ENCODE results near the gene CCDC17. TPM values are rescaled to one million over a fixed set of nuclear protein-coding genes. Genes with fewer than 3 reads are reported as not detected.
A peak's percentile ranks its signal among the peaks of the same experiment; 100 is the strongest.

The CCDC17 gene
- total RNA-seq, 2 donors from 2014 or later = 2.5 to 5.1 TPM

DNA sequence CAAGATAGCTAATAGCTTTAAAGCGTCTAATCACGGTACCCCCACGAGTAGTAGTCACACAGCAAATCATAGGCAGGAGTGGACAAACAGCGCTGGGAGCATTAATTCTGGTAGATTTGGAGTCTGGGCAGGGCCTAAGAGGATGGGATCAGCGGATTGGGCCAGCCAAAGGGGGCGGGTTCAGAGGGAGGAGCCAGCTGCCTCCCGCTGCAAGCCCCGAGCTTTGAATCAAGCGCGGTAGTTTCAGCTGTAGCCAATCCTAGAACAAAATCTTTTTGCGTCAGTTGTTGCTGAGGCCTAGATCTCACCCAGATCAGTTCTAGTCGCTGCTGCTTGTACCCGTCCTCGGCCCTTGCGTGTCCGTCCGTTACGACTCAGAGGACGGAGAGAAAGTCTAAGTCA, 40.6 kb downstream of the CCDC17 start:
- Mint-ChIP-seq H3K9me3 (no peaks in the 10 kb centered on the region), H3K27ac (peak overlapping the region; percentile 100), H3K36me3 (ENCODE audit: low read depth) (peaks cover 7% of the 10 kb centered on the region), H3K27me3 (ENCODE audit: insufficient read depth) (no peaks in the 10 kb centered on the region), H3K4me1 (peaks cover 7% of the 10 kb centered on the region), H3K4me3 (peak overlapping the region; percentile 99)
- H3K9ac ChIP-seq (ENCODE audit: extremely low read depth, low read length, poor library complexity, severe bottlenecking) = peak overlapping the region; percentile 97
- H3K36me3 ChIP-seq (ENCODE audit: control insufficient read depth, insufficient read depth, low read length) = peaks cover 11% of the 10 kb centered on the region
- peak overlapping the region; percentile 89 for H3K4me3 ChIP-seq (ENCODE audit: low read length)
- no peak for TF ChIP-seq CTCF (conservative IDR thresholded peaks at IDR 0.05)
- peak overlapping the region; percentile 78 for H3K27ac ChIP-seq (ENCODE audit: low read depth, low read length)
- DNase-seq = peak; percentile 97
- H3K9me3 ChIP-seq (ENCODE audit: control insufficient read depth, low read length) = no peaks in the 10 kb centered on the region
- WGBS, 2 experiments (ENCODE audit: insufficient coverage in 1 of 2, insufficient read length in 1 of 2) = 1% methylated on average over 18 to 19 of the region's 19 CpGs
- H3K27me3 ChIP-seq (ENCODE audit: control insufficient read depth, insufficient read depth, low read length, poor library complexity, severe bottlenecking) = no peaks in the 10 kb centered on the region
- H3K4me1 ChIP-seq (ENCODE audit: control insufficient read depth, insufficient read depth, low read length) = no peaks in the 10 kb centered on the region

- H3K4me3 Mint-ChIP-seq = no peak overlapping the region
- H3K27me3 ChIP-seq (ENCODE audit: control insufficient read depth, insufficient read depth, low read length, poor library complexity, severe bottlenecking) = no peaks in the 10 kb centered on the region
- DNase-seq = peak; percentile 56
- no peaks in the 10 kb centered on the region for H3K9me3 ChIP-seq (ENCODE audit: control insufficient read depth, low read length)
- TF ChIP-seq CTCF (conservative IDR thresholded peaks at IDR 0.05) = no peak
- peaks cover 6% of the 10 kb centered on the region for H3K9me3 Mint-ChIP-seq
- H3K4me3 ChIP-seq (ENCODE audit: low read length) = no peak overlapping the region
- peak overlapping the region; percentile 62 for H3K27ac Mint-ChIP-seq
- H3K36me3 Mint-ChIP-seq (ENCODE audit: low read depth) = peaks cover 16% of the 10 kb centered on the region
- no peaks in the 10 kb centered on the region for H3K27me3 Mint-ChIP-seq (ENCODE audit: insufficient read depth)
- H3K9ac ChIP-seq (ENCODE audit: extremely low read depth, low read length, poor library complexity, severe bottlenecking) = no peak overlapping the region
- H3K27ac ChIP-seq (ENCODE audit: low read depth, low read length) = no peak overlapping the region
- peaks cover 19% of the 10 kb centered on the region for H3K36me3 ChIP-seq (ENCODE audit: control insufficient read depth, insufficient read depth, low read length)
- peaks cover 27% of the 10 kb centered on the region for H3K4me1 Mint-ChIP-seq
- 80 to 82% methylated on average over 5 to 7 of the region's 7 CpGs for WGBS, 2 experiments (ENCODE audit: insufficient coverage in 1 of 2, insufficient read length in 1 of 2)
- peaks cover 8% of the 10 kb centered on the region for H3K4me1 ChIP-seq (ENCODE audit: control insufficient read depth, insufficient read depth, low read length)
Observed at GRCh38 chr1:45574105-45574626, 49.7 kb downstream of the CCDC17 start.

- Mint-ChIP-seq H3K27ac (peak overlapping the region; percentile 62), H3K27me3 (ENCODE audit: insufficient read depth) (no peaks in the 10 kb centered on the region), H3K36me3 (ENCODE audit: low read depth) (peaks cover 22% of the 10 kb centered on the region), H3K4me1 (peaks cover 27% of the 10 kb centered on the region), H3K4me3 (no peak overlapping the region), H3K9me3 (peaks cover 6% of the 10 kb centered on the region)
- peaks cover 8% of the 10 kb centered on the region for H3K4me1 ChIP-seq (ENCODE audit: control insufficient read depth, insufficient read depth, low read length)
- TF ChIP-seq CTCF (conservative IDR thresholded peaks at IDR 0.05) = no peak
- peak; percentile 71 for DNase-seq
- no peak overlapping the region for H3K27ac ChIP-seq (ENCODE audit: low read depth, low read length)
- no peak overlapping the region for H3K4me3 ChIP-seq (ENCODE audit: low read length)
- H3K9ac ChIP-seq (ENCODE audit: extremely low read depth, low read length, poor library complexity, severe bottlenecking) = no peak overlapping the region
- 76% methylated on average over 3 of the region's 3 CpGs; no CpG with 5 or more reads in 1 of the 2 experiments for WGBS, 2 experiments (ENCODE audit: insufficient coverage in 1 of 2, insufficient read length in 1 of 2)
- H3K36me3 ChIP-seq (ENCODE audit: control insufficient read depth, insufficient read depth, low read length) = peaks cover 28% of the 10 kb centered on the region
- no peaks in the 10 kb centered on the region for H3K9me3 ChIP-seq (ENCODE audit: control insufficient read depth, low read length)
- H3K27me3 ChIP-seq (ENCODE audit: control insufficient read depth, insufficient read depth, low read length, poor library complexity, severe bottlenecking) = no peaks in the 10 kb centered on the region
Observed at GRCh38 chr1:45573231-45573804, 50.5 kb downstream of the CCDC17 start.
